ENCODE measurements around the gene WDFY4. TPM values are rescaled to one million over a fixed set of nuclear protein-coding genes. Genes with fewer than 3 reads are reported as not detected.

Gene WDFY4
- polyA plus RNA-seq, 1 donor (not counting 4 experiments of a cell fraction or from before 2014, with no cell fraction given), result 0.04 TPM

DNA sequence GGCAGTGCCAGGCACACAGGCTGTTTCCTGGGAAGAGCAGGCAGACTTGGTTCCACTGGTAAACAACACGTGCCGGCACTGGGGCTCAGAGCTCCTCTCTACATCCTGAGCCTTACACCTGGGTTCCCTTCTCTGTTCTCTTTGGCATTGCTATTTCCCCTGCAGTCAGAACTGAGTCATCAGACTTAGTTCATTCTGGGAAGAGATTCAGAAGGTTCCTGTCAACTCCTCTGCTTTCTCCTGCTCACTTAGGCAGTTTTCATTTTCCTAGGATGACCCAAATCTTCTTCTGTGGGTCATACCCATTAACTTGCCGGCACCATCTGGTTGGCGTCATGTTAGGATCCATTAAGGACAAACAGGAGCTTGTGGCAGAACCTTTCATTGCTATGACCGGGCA, 288.4 kb downstream of the WDFY4 start:
- Histone ChIP-seq H3K9ac (ENCODE audit: control insufficient read depth, extremely low read depth, insufficient read depth, low read length) (no peak overlapping the region), H3K4me2 (ENCODE audit: control insufficient read depth, extremely low read depth, insufficient read depth, low read depth, low read length) (no peak overlapping the region), H3K9me1 (ENCODE audit: control insufficient read depth, extremely low read depth, insufficient read depth, low read length) (no peaks in the 10 kb centered on the region), H3K79me2 (ENCODE audit: control insufficient read depth, insufficient read depth, low read length) (no peaks in the 10 kb centered on the region), H3K4me1 (ENCODE audit: control insufficient read depth, extremely low read depth, insufficient read depth, low read length) (no peaks in the 10 kb centered on the region), H3K9me3 (ENCODE audit: control insufficient read depth, low read depth, low read length) (no peaks in the 10 kb centered on the region), H3K4me3 (ENCODE audit: control insufficient read depth in 2 of 3, extremely low read depth in 1 of 3, insufficient read depth in 2 of 3, low read depth in 1 of 3, low read length in 3 of 3) (no peak overlapping the region), H3K27ac (ENCODE audit: control insufficient read depth, insufficient read depth, low read length) (no peak overlapping the region), H3K36me3 (ENCODE audit: control insufficient read depth in 2 of 2, extremely low read depth in 1 of 2, insufficient read depth in 2 of 2, low read length in 2 of 2) (no peaks in the 10 kb centered on the region), H4K20me1 (ENCODE audit: control insufficient read depth, extremely low read depth, insufficient read depth, low read length) (no peaks in the 10 kb centered on the region), H2AFZ (ENCODE audit: control insufficient read depth, low read length) (no peak overlapping the region), H3K27me3 (ENCODE audit: control insufficient read depth, extremely low read depth, insufficient read depth, low read length) (peaks cover 3% of the 10 kb centered on the region)
- TF ChIP-seq, protein P1, sequence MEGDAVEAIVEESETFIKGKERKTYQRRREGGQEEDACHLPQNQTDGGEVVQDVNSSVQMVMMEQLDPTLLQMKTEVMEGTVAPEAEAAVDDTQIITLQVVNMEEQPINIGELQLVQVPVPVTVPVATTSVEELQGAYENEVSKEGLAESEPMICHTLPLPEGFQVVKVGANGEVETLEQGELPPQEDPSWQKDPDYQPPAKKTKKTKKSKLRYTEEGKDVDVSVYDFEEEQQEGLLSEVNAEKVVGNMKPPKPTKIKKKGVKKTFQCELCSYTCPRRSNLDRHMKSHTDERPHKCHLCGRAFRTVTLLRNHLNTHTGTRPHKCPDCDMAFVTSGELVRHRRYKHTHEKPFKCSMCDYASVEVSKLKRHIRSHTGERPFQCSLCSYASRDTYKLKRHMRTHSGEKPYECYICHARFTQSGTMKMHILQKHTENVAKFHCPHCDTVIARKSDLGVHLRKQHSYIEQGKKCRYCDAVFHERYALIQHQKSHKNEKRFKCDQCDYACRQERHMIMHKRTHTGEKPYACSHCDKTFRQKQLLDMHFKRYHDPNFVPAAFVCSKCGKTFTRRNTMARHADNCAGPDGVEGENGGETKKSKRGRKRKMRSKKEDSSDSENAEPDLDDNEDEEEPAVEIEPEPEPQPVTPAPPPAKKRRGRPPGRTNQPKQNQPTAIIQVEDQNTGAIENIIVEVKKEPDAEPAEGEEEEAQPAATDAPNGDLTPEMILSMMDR (optimal IDR thresholded peaks at IDR 0.05 in 1 of 3, IDR thresholded peaks at IDR 0.05 in 1 of 3, conservative IDR thresholded peaks at IDR 0.05 in 1 of 3; ENCODE audit: extremely low read depth in 1 of 3, insufficient read depth in 2 of 3, low read length in 3 of 3), result no peak
- TF ChIP-seq EZH2 (IDR thresholded peaks at IDR 0.05; ENCODE audit: low read length), result no peak
- dilution Hi-C loops (cut with MboI; ENCODE audit: extremely low pct_ligation_motif_present, low sequenced_read_pairs), result no loop called here
- peak; percentile 88 for FAIRE-seq
- no peak for DNase-seq (ENCODE audit: low read depth, low spot score)

DNA sequence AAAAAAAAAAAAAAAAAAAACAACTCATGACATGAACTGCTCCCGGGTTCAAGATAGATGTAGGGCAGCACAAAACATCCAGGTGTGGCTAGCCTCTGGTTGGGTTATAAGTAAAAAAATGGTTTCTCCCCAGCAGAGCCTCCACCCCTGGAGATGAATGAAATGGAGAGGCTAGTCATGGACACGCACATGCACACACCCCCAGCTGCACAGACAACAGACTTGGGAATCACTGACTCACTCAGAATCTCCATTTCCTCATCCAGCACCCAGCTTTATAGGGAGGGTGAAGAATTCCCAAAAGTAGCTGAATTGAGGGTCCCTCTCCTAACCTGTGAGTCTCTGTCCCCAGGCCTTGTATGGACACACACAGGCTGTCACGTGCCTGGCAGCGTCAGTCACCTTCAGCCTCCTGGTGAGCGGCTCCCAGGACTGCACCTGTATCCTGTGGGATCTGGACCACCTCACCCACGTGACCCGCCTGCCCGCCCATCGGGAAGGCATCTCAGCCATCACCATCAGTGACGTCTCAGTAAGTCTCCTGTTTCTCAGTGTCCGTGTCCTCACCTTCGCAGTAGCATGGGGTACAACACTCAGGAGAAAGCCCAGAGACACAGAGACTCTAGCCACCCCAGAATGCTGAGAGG, 290.0 kb downstream of the WDFY4 start:
- Histone ChIP-seq H2AFZ (ENCODE audit: control insufficient read depth, low read length) (no peak overlapping the region), H3K4me2 (ENCODE audit: control insufficient read depth, extremely low read depth, insufficient read depth, low read depth, low read length) (no peak overlapping the region), H3K9me1 (ENCODE audit: control insufficient read depth, extremely low read depth, insufficient read depth, low read length) (no peaks in the 10 kb centered on the region), H3K9ac (ENCODE audit: control insufficient read depth, extremely low read depth, insufficient read depth, low read length) (no peak overlapping the region), H3K36me3 (ENCODE audit: control insufficient read depth in 2 of 2, extremely low read depth in 1 of 2, insufficient read depth in 2 of 2, low read length in 2 of 2) (no peaks in the 10 kb centered on the region), H3K79me2 (ENCODE audit: control insufficient read depth, insufficient read depth, low read length) (no peaks in the 10 kb centered on the region), H3K27me3 (ENCODE audit: control insufficient read depth, extremely low read depth, insufficient read depth, low read length) (peaks cover 3% of the 10 kb centered on the region), H3K9me3 (ENCODE audit: control insufficient read depth, low read depth, low read length) (no peaks in the 10 kb centered on the region), H4K20me1 (ENCODE audit: control insufficient read depth, extremely low read depth, insufficient read depth, low read length) (no peaks in the 10 kb centered on the region), H3K4me1 (ENCODE audit: control insufficient read depth, extremely low read depth, insufficient read depth, low read length) (no peaks in the 10 kb centered on the region), H3K27ac (ENCODE audit: control insufficient read depth, insufficient read depth, low read length) (no peak overlapping the region), H3K4me3 (ENCODE audit: control insufficient read depth in 2 of 3, extremely low read depth in 1 of 3, insufficient read depth in 2 of 3, low read depth in 1 of 3, low read length in 3 of 3) (no peak overlapping the region)
- TF ChIP-seq EZH2 (IDR thresholded peaks at IDR 0.05; ENCODE audit: low read length), result no peak
- TF ChIP-seq, protein P1 (optimal IDR thresholded peaks at IDR 0.05 in 1 of 3, IDR thresholded peaks at IDR 0.05 in 1 of 3, conservative IDR thresholded peaks at IDR 0.05 in 1 of 3; ENCODE audit: extremely low read depth in 1 of 3, insufficient read depth in 2 of 3, low read length in 3 of 3), result no peak
- DNase-seq (ENCODE audit: low read depth, low spot score) (no peak), FAIRE-seq (no peak)
- dilution Hi-C loops (cut with MboI; ENCODE audit: extremely low pct_ligation_motif_present, low sequenced_read_pairs), result no loop called here

All from keratinocyte (primary cell).